MM.1S (cell line): ENCODE data around the gene WNT9B.

ENCODE experiments used
- EZH2 ChIP-seq: fragments of 300-600 bp; sonication (generic); optimal IDR thresholded peaks from 2 replicates; pipeline ENCODE3; 2017; ENCODE audit warnings: low read depth, mild to moderate bottlenecking, antibody characterized with exemption, low read length, mixed read lengths
- EZH2phosphoT487 ChIP-seq: fragments of 300-600 bp; sonication (generic); IDR thresholded peaks from 2 replicates; pipeline ENCODE4 v1.6.1; 2018; ENCODE audit warnings: antibody characterized with exemption, low read length
- TF ChIP-seq, protein P1 (sequence below): fragments of 300-600 bp; sonication (generic); IDR thresholded peaks from 2 replicates; pipeline ENCODE4 v1.5.1; 2016; ENCODE audit warnings: antibody characterized with exemption, low read length, mixed read lengths

DNA sequence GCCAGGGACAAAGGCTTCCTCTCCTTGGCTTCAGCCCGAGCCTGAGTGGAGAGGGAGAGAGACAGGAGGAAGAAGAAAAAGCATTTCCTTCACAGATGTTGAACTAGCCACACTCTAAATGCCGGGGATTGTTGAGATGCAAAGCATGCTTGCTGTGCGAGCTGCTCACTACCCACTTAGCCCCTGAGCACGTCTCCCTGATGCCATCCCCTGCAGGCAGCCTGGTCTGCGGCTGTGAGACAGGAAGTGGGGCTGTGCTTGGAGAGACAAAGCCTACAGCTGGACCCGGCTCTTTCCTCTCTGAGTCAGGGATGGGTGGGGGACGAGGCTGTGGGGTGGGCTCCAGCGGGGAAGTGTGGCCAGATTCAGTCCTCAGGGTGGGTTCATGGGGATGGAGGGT, 13.7 kb downstream of the WNT9B start:
- TF ChIP-seq, protein P1, sequence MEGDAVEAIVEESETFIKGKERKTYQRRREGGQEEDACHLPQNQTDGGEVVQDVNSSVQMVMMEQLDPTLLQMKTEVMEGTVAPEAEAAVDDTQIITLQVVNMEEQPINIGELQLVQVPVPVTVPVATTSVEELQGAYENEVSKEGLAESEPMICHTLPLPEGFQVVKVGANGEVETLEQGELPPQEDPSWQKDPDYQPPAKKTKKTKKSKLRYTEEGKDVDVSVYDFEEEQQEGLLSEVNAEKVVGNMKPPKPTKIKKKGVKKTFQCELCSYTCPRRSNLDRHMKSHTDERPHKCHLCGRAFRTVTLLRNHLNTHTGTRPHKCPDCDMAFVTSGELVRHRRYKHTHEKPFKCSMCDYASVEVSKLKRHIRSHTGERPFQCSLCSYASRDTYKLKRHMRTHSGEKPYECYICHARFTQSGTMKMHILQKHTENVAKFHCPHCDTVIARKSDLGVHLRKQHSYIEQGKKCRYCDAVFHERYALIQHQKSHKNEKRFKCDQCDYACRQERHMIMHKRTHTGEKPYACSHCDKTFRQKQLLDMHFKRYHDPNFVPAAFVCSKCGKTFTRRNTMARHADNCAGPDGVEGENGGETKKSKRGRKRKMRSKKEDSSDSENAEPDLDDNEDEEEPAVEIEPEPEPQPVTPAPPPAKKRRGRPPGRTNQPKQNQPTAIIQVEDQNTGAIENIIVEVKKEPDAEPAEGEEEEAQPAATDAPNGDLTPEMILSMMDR: no peak
- TF ChIP-seq EZH2 (no peak), EZH2phosphoT487 (no peak)
